Neural progenitor cell (in vitro differentiated cells): ENCODE results near the gene PEX7. TPM values are rescaled to one million over a fixed set of nuclear protein-coding genes. Genes with fewer than 3 reads are reported as not detected.
A peak's percentile ranks its signal among the peaks of the same experiment; 100 is the strongest.

Experiments
- DNase-seq: peaks from one replicate; pipeline ENCODE4 v3.0.0-alpha.2; 2016; ENCODE audit warnings: low spot score
- H2AFZ ChIP-seq: fragments of 200-600 bp; sonication (generic); replicated peaks from 2 replicates; pipeline ENCODE4 v1.6.1; 2016; ENCODE audit warnings: antibody characterized with exemption
- H3F3A ChIP-seq: fragments of 200-600 bp; sonication (generic); 2 replicates; pipeline ENCODE4 v1.6.1; 2016; ENCODE audit warnings: antibody characterized with exemption, low read depth
- H3K27ac ChIP-seq: fragments of 200-600 bp; sonication (generic); 2 replicates; pipeline ENCODE4 v1.5.1; 2016; ENCODE audit warnings: mild to moderate bottlenecking
- H3K27me3 ChIP-seq: fragments of 200-600 bp; sonication (generic); 2 replicates; pipeline ENCODE4 v1.6.1; 2016; ENCODE audit warnings: mild to moderate bottlenecking, moderate library complexity
- H3K36me3 ChIP-seq: fragments of 200-600 bp; sonication (generic); 2 replicates; pipeline ENCODE4 v1.5.1; 2016
- H3K4me1 ChIP-seq: fragments of 200-600 bp; sonication (generic); 2 replicates; pipeline ENCODE4 v1.6.1; 2016; ENCODE audit warnings: mixed run types
- H3K4me2 ChIP-seq: fragments of 200-600 bp; sonication (generic); 2 replicates; pipeline ENCODE4 v1.6.1; 2016
- H3K4me3 ChIP-seq: fragments of 200-600 bp; sonication (generic); 2 replicates; pipeline ENCODE4 v1.5.1; 2016
- H3K79me2 ChIP-seq: fragments of 200-600 bp; sonication (generic); 2 replicates; pipeline ENCODE4 v1.6.1; 2016; ENCODE audit warnings: low read depth
- H3K9ac ChIP-seq: fragments of 200-600 bp; sonication (generic); 2 replicates; pipeline ENCODE4 v1.6.1; 2016
- H3K9me3 ChIP-seq: fragments of 200-600 bp; sonication (generic); 2 replicates; pipeline ENCODE4 v1.5.1; 2016; ENCODE audit warnings: low read depth
- H4K20me1 ChIP-seq: fragments of 200-600 bp; sonication (generic); 2 replicates; pipeline ENCODE4 v1.6.1; 2016; ENCODE audit warnings: low read depth
- H3K27ac Mint-ChIP-seq: 3 replicates; pipeline ENCODE4 v1.8.0; 2021; ENCODE audit warnings: mixed read lengths
- H3K27me3 Mint-ChIP-seq: 2 replicates; pipeline ENCODE4 v1.8.0; 2022; ENCODE audit warnings: low read depth, mild to moderate bottlenecking, inconsistent platforms, moderate library complexity, mixed read lengths; ENCODE audit not compliant: insufficient read depth
- H3K36me3 Mint-ChIP-seq: 3 replicates; pipeline ENCODE4 v1.8.0; 2021; ENCODE audit warnings: mixed read lengths
- H3K4me1 Mint-ChIP-seq: 3 replicates; pipeline ENCODE4 v1.8.0; 2021; ENCODE audit warnings: mixed read lengths
- H3K4me3 Mint-ChIP-seq: 3 replicates; pipeline ENCODE4 v1.8.0; 2021; ENCODE audit warnings: mild to moderate bottlenecking, moderate library complexity, mixed read lengths
- H3K9me3 Mint-ChIP-seq: 3 replicates; pipeline ENCODE4 v1.8.0; 2020; ENCODE audit warnings: mixed read lengths
- CTCF ChIP-seq: fragments of 200-600 bp; sonication (generic); IDR thresholded peaks from 2 replicates; pipeline ENCODE4 v1.5.1; 2017; ENCODE audit warnings: antibody characterized with exemption, mild to moderate bottlenecking
- EZH2 ChIP-seq: fragments of 200-600 bp; sonication (generic); IDR thresholded peaks from 2 replicates; pipeline ENCODE4 v1.6.1; 2017; ENCODE audit warnings: antibody characterized with exemption, mild to moderate bottlenecking, moderate library complexity
- EZH2phosphoT487 ChIP-seq: fragments of 200-600 bp; sonication (generic); IDR thresholded peaks from 2 replicates; pipeline ENCODE4 v1.6.1; 2017; ENCODE audit warnings: antibody characterized with exemption
- total RNA-seq: library from RNA; depleted of rRNA; stranded (reverse); fragments of >200 nt; gene quantifications from 2 replicates; pipeline ENCODE4 v1.2.3, GENCODE V29; 2015; ENCODE audit warnings: low replicate concordance

Gene PEX7
- total RNA-seq, 1 donor from 2014 or later, result 16.9 TPM

- peaks cover 79% of the 10 kb centered on the region for H3K27me3 ChIP-seq
- peak overlapping the region; percentile 56 for H3K4me3 ChIP-seq
These were observed 100.3 kb downstream of the PEX7 start for GRCh38 chr6:136922685-136923006.

GRCh38 chr6:136923116-136923953 is 100.9 kb downstream of the PEX7 start:
- H4K20me1 ChIP-seq, result peaks cover 6% of the 10 kb centered on the region
- H3K4me3 ChIP-seq, result no peak overlapping the region
- H3K36me3 ChIP-seq, result no peaks in the 10 kb centered on the region
- no peaks in the 10 kb centered on the region for H3K4me1 ChIP-seq
- H3K36me3 Mint-ChIP-seq, result no peaks in the 10 kb centered on the region
- no peak overlapping the region for H3K27ac ChIP-seq
- no peaks in the 10 kb centered on the region for H3F3A ChIP-seq
- H3K4me2 ChIP-seq, result peak overlapping the region; percentile 90
- H3K27me3 Mint-ChIP-seq, result peaks cover 28% of the 10 kb centered on the region
- H3K79me2 ChIP-seq, result no peaks in the 10 kb centered on the region
- peaks cover 75% of the 10 kb centered on the region for H3K27me3 ChIP-seq
- H3K9me3 Mint-ChIP-seq, result peaks cover 4% of the 10 kb centered on the region
- H3K4me1 Mint-ChIP-seq, result peaks cover 6% of the 10 kb centered on the region
- TF ChIP-seq EZH2phosphoT487 (no peak), CTCF (no peak), EZH2 (no peak)
- H3K4me3 Mint-ChIP-seq, result peak overlapping the region; percentile 73
- no peak overlapping the region for H3K27ac Mint-ChIP-seq
- H2AFZ ChIP-seq, result no peak overlapping the region
- H3K9ac ChIP-seq, result no peak overlapping the region
- H3K9me3 ChIP-seq, result no peaks in the 10 kb centered on the region
- peak; percentile 10 for DNase-seq

More at GRCh38 chr6:136922685-136923006, 100.3 kb downstream of the PEX7 start:
- H3K9me3 ChIP-seq, result no peaks in the 10 kb centered on the region
- Mint-ChIP-seq H3K27ac (no peak overlapping the region), H3K36me3 (no peaks in the 10 kb centered on the region), H3K9me3 (peaks cover 4% of the 10 kb centered on the region), H3K27me3 (peaks cover 28% of the 10 kb centered on the region), H3K4me1 (peaks cover 6% of the 10 kb centered on the region), H3K4me3 (peak overlapping the region; percentile 86)
- peak overlapping the region; percentile 95 for H2AFZ ChIP-seq
- H3K4me2 ChIP-seq, result peak overlapping the region; percentile 90
- H3K79me2 ChIP-seq, result no peaks in the 10 kb centered on the region
- H3K4me1 ChIP-seq, result no peaks in the 10 kb centered on the region
- H3K9ac ChIP-seq, result no peak overlapping the region
- peaks cover 6% of the 10 kb centered on the region for H4K20me1 ChIP-seq
- no peaks in the 10 kb centered on the region for H3K36me3 ChIP-seq
- TF ChIP-seq EZH2phosphoT487 (peak; percentile 42), EZH2 (no peak)
- H3K27ac ChIP-seq, result no peak overlapping the region
- DNase-seq, result no peak
- H3F3A ChIP-seq, result no peaks in the 10 kb centered on the region

GRCh38 chr6:136923954-136924673 is 101.7 kb downstream of the PEX7 start:
- no peak for DNase-seq

More at GRCh38 chr6:136923954-136924673, 101.7 kb downstream of the PEX7 start:
- no peak overlapping the region for H3K27ac ChIP-seq
- Mint-ChIP-seq H3K4me1 (peaks cover 6% of the 10 kb centered on the region), H3K27me3 (peaks cover 28% of the 10 kb centered on the region), H3K9me3 (peaks cover 6% of the 10 kb centered on the region), H3K36me3 (no peaks in the 10 kb centered on the region), H3K4me3 (peak overlapping the region; percentile 73), H3K27ac (no peak overlapping the region)
- H3K4me2 ChIP-seq, result no peak overlapping the region
- no peaks in the 10 kb centered on the region for H3K36me3 ChIP-seq
- H3K4me1 ChIP-seq, result no peaks in the 10 kb centered on the region
- TF ChIP-seq EZH2, result no peak
- TF ChIP-seq EZH2phosphoT487, result no peak
- TF ChIP-seq CTCF, result no peak
- peaks cover 6% of the 10 kb centered on the region for H4K20me1 ChIP-seq
- peaks cover 67% of the 10 kb centered on the region for H3K27me3 ChIP-seq
- H2AFZ ChIP-seq, result no peak overlapping the region
- no peaks in the 10 kb centered on the region for H3K79me2 ChIP-seq
- H3F3A ChIP-seq, result no peaks in the 10 kb centered on the region
- no peak overlapping the region for H3K9ac ChIP-seq
- no peak overlapping the region for H3K4me3 ChIP-seq
- H3K9me3 ChIP-seq, result no peaks in the 10 kb centered on the region
